ENCODE results near the gene C20orf204. TPM values are rescaled to one million over a fixed set of nuclear protein-coding genes. Genes with fewer than 3 reads are reported as not detected.

C20orf204 gene
- total RNA-seq, 4 donors from 2014 or later = 0.68 to 34.8 (median 1.4) TPM; not detected in 1

- no peak for DNase-seq
- in situ Hi-C loops (cut with MboI; ENCODE audit: low pct_ligation_motif_present in 1 of 4, low pct_unique_long_range_greater_than_20kb in 1 of 4, low sequenced_read_pairs in 3 of 4) (no loop called here), intact Hi-C loops (cut with DNase I; ENCODE audit: low total_unique reads) (no loop called here)
- TF ChIP-seq CTCF (IDR thresholded peaks at IDR 0.05) (no peak), POLR2A (IDR thresholded peaks at IDR 0.05) (no peak), EP300 (IDR thresholded peaks at IDR 0.05; ENCODE audit: low read depth) (no peak), POLR2AphosphoS5 (IDR thresholded peaks at IDR 0.05) (no peak)
- peaks cover 97% of the 10 kb centered on the region for H3K27me3 ChIP-seq
- H3K9me3 ChIP-seq = no peaks in the 10 kb centered on the region
- H3K4me1 ChIP-seq = peaks cover 0 to 5% (median 4%) of the 10 kb centered on the region in 4 donors
- 75% methylated on average over 9 of the region's 11 CpGs; no CpG with 5 or more reads in 1 of the 2 donors for WGBS, 2 donors (ENCODE audit: low coverage in 1 of 2)
- peak overlapping the region; percentile 13 to 51 (median 26) for H3K27ac ChIP-seq
- no peaks in the 10 kb centered on the region for H3K36me3 ChIP-seq
- H3K4me3 ChIP-seq = no peak overlapping the region
These were observed 15.1 kb downstream of the C20orf204 start for GRCh38 chr20:64051033-64051452.

GRCh38 chr20:64051561-64052325 is 15.8 kb downstream of the C20orf204 start:
- intact Hi-C loops (cut with DNase I; ENCODE audit: low total_unique reads) = no loop called here
- H3K4me3 ChIP-seq = no peak overlapping the region
- WGBS, 2 donors (ENCODE audit: low coverage in 1 of 2) = 40 to 51% methylated on average over 2 to 10 of the region's 15 CpGs
- H3K9me3 ChIP-seq = no peaks in the 10 kb centered on the region
- H3K27me3 ChIP-seq = peaks cover 97% of the 10 kb centered on the region
- in situ Hi-C loops (cut with MboI; ENCODE audit: low pct_ligation_motif_present in 1 of 4, low pct_unique_long_range_greater_than_20kb in 1 of 4, low sequenced_read_pairs in 3 of 4) = no loop called here
- H3K36me3 ChIP-seq = no peaks in the 10 kb centered on the region
- peak; percentile 7 for TF ChIP-seq POLR2A (IDR thresholded peaks at IDR 0.05)
- no peak for TF ChIP-seq EP300 (IDR thresholded peaks at IDR 0.05; ENCODE audit: low read depth)
- no peak for TF ChIP-seq CTCF (IDR thresholded peaks at IDR 0.05)
- peak in 1 of 3 donors; percentile 24 for TF ChIP-seq POLR2AphosphoS5 (IDR thresholded peaks at IDR 0.05)
- H3K27ac ChIP-seq = peak overlapping the region; percentile 28 to 35 (median 30)
- DNase-seq = no peak
- peaks cover 0 to 5% (median 4%) of the 10 kb centered on the region in 4 donors for H3K4me1 ChIP-seq

GRCh38 chr20:64052326-64052722 is 16.3 kb downstream of the C20orf204 start:
- H3K27me3 ChIP-seq = peaks cover 97% of the 10 kb centered on the region
- TF ChIP-seq CTCF (IDR thresholded peaks at IDR 0.05) = no peak
- no peak for TF ChIP-seq EP300 (IDR thresholded peaks at IDR 0.05; ENCODE audit: low read depth)
- TF ChIP-seq POLR2A (IDR thresholded peaks at IDR 0.05) = no peak
- TF ChIP-seq POLR2AphosphoS5 (IDR thresholded peaks at IDR 0.05) = no peak
- H3K27ac ChIP-seq = peak overlapping the region; percentile 28 to 35 (median 30)

GRCh38 chr20:64052987-64053840 is 17.2 kb downstream of the C20orf204 start:
- Histone ChIP-seq H3K9me3 (no peaks in the 10 kb centered on the region), H3K27ac (peak overlapping the region; percentile 27 to 35 (median 32)), H3K4me3 (no peak overlapping the region), H3K4me1 (peaks cover 0 to 9% (median 5%) of the 10 kb centered on the region in 4 donors), H3K27me3 (peaks cover 90% of the 10 kb centered on the region), H3K36me3 (no peaks in the 10 kb centered on the region)
- in situ Hi-C loops (cut with MboI; ENCODE audit: low pct_ligation_motif_present in 1 of 4, low pct_unique_long_range_greater_than_20kb in 1 of 4, low sequenced_read_pairs in 3 of 4) (no loop called here), intact Hi-C loops (cut with DNase I; ENCODE audit: low total_unique reads) (no loop called here)
- no peak for DNase-seq
- WGBS, 2 donors (ENCODE audit: low coverage in 1 of 2) = 75% methylated on average over 32 of the region's 33 CpGs; no CpG with 5 or more reads in 1 of the 2 donors
- TF ChIP-seq POLR2AphosphoS5 (IDR thresholded peaks at IDR 0.05) (no peak), POLR2A (IDR thresholded peaks at IDR 0.05) (no peak), EP300 (IDR thresholded peaks at IDR 0.05; ENCODE audit: low read depth) (no peak), CTCF (IDR thresholded peaks at IDR 0.05) (no peak)

More at GRCh38 chr20:64052326-64052722, 16.3 kb downstream of the C20orf204 start:
- H3K4me3 ChIP-seq = no peak overlapping the region
- intact Hi-C loops (cut with DNase I; ENCODE audit: low total_unique reads) = no loop called here
- no peaks in the 10 kb centered on the region for H3K36me3 ChIP-seq
- no peak for DNase-seq
- WGBS, 2 donors (ENCODE audit: low coverage in 1 of 2) = 59% methylated on average over 9 of the region's 10 CpGs; no CpG with 5 or more reads in 1 of the 2 donors
- in situ Hi-C loops (cut with MboI; ENCODE audit: low pct_ligation_motif_present in 1 of 4, low pct_unique_long_range_greater_than_20kb in 1 of 4, low sequenced_read_pairs in 3 of 4) = no loop called here
- H3K4me1 ChIP-seq = peaks cover 0 to 5% (median 4%) of the 10 kb centered on the region in 4 donors
- H3K9me3 ChIP-seq = no peaks in the 10 kb centered on the region

Measured in transverse colon (tissue), 4 donors.